ENCODE data around the gene RASSF7. TPM values are rescaled to one million over a fixed set of nuclear protein-coding genes. Genes with fewer than 3 reads are reported as not detected.
A peak's percentile ranks its signal among the peaks of the same experiment; 100 is the strongest.

Gene RASSF7
- total RNA-seq, 2 donors from 2014 or later: 49.4 to 107 TPM

DNA sequence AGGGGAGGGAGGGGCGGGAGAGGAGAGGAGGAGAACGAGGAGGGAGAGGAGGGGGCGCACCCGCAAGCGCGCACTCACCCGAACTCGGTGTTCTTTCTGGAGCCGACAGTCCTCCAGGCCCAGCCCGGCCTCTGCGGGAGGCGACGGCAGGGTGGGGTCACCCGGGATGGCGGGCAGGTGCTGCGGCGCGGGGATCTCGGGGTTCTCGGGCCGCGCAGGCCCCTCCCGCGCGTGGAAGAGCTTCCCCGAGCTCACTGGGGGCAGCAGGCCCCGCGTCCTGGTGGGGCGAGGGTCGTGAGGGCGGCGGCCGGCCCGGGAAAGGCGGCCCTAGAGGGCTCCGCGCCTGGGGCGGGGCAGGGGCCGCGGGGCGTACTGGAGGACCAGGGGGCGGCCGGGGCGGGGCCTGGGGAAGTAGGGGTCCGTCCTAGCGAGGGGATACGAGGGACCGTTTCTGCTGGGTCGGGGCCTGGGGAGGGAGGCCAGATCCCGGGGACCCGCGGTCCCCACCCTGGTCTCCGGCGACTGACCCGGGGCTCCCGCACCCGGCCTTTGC, 5.5 kb upstream of the RASSF7 start:
- DNase-seq (ENCODE audit: low spot score): no peak
- Histone ChIP-seq H3K27me3 (replicated peaks; ENCODE audit: insufficient read depth) (no peaks in the 10 kb centered on the region), H3K4me3 (peak overlapping the region; percentile 28 to 45), H3K36me3 (no peaks in the 10 kb centered on the region), H3K9me3 (no peaks in the 10 kb centered on the region), H3K4me1 (replicated peaks) (peaks cover 12% of the 10 kb centered on the region), H3K27ac (peak overlapping the region in 1 of 2 donors; percentile 11)
- 1% methylated on average over 47 of the region's 57 CpGs for WGBS
- TF ChIP-seq POLR2A (IDR thresholded peaks at IDR 0.05) (peak; percentile 23), POLR2AphosphoS5 (IDR thresholded peaks at IDR 0.05) (no peak), CTCF (IDR thresholded peaks at IDR 0.05) (peak in 1 of 4 experiments; percentile 9)
- intact Hi-C loops (cut with DNase I): no loop called here

GRCh38 chr11:555780-556661, 4.7 kb upstream of the RASSF7 start:
- intact Hi-C loops (cut with DNase I): loop anchor here (2.0 kb wide), 1 partner anchor 167 kb away; no protein-coding TSS in a partner anchor
- Histone ChIP-seq H3K27ac (peak overlapping the region in 1 of 2 donors; percentile 11), H3K36me3 (no peaks in the 10 kb centered on the region), H3K4me1 (replicated peaks) (peaks cover 12% of the 10 kb centered on the region), H3K4me3 (peak overlapping the region; percentile 28 to 45), H3K27me3 (replicated peaks; ENCODE audit: insufficient read depth) (no peaks in the 10 kb centered on the region), H3K9me3 (no peaks in the 10 kb centered on the region)
- no peak for DNase-seq (ENCODE audit: low spot score)
- 12% methylated on average over 83 of the region's 104 CpGs for WGBS
- no peak for TF ChIP-seq POLR2AphosphoS5 (IDR thresholded peaks at IDR 0.05)
- TF ChIP-seq POLR2A (IDR thresholded peaks at IDR 0.05): no peak
- TF ChIP-seq CTCF (IDR thresholded peaks at IDR 0.05): no peak

- 87% methylated on average over 22 of the region's 22 CpGs for WGBS
- H3K4me3 ChIP-seq: no peak overlapping the region
- no peaks in the 10 kb centered on the region for H3K36me3 ChIP-seq
- H3K27me3 ChIP-seq (replicated peaks; ENCODE audit: insufficient read depth): no peaks in the 10 kb centered on the region
- TF ChIP-seq CTCF (IDR thresholded peaks at IDR 0.05) (no peak), POLR2A (IDR thresholded peaks at IDR 0.05) (no peak), POLR2AphosphoS5 (IDR thresholded peaks at IDR 0.05) (no peak)
- no peaks in the 10 kb centered on the region for H3K9me3 ChIP-seq
- intact Hi-C loops (cut with DNase I): loop anchor here (2.0 kb wide), 1 partner anchor 166 kb away; no protein-coding TSS in a partner anchor
- H3K4me1 ChIP-seq (replicated peaks): peaks cover 12% of the 10 kb centered on the region
- no peak for DNase-seq (ENCODE audit: low spot score)
- H3K27ac ChIP-seq: no peak overlapping the region
These were observed 4.0 kb upstream of the RASSF7 start for GRCh38 chr11:556662-557256.

DNA sequence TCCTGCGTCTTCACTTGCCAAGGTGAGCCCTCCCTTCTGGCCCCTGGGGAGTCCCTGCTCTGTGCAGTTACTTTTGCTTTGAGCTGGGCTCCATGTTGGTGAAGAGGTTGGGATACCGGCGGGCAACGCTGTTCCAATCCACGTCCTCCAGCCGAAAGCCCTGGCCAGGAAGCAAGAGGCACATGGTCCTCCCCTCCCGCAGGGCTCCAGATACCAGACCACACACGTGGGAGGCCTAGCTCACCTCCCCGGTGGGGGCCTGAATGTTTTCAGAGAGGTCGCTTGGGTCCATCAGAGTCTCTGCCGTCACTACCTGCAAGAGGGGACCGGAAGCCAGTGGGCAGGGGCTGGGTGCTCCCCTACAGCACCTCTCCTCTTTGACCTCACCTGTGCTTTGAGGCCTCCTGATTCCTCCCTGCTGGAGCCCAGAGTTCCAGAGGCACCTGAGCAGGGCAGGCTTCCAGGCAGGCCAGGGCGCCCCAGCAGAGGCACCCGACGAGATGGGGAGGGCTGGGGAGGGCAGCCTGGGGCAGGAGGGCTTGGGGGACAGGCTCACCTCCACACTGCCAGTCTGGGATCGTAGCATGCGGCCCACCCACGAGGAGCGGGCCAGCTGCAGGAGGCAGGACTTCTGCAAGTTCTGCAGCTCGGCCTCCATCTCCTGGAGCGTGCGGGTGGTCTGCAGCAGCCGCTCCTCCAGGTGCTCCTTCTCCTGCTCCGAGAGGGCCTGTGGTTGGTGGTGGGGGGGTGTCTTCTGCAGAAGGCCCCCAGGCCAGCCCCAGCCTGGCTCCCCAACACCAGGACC, 3.2 kb upstream of the RASSF7 start:
- H3K27me3 ChIP-seq (replicated peaks; ENCODE audit: insufficient read depth): no peaks in the 10 kb centered on the region
- no peak overlapping the region for H3K4me3 ChIP-seq
- peaks cover 17% of the 10 kb centered on the region for H3K4me1 ChIP-seq (replicated peaks)
- no peaks in the 10 kb centered on the region for H3K9me3 ChIP-seq
- 88% methylated on average over 21 of the region's 24 CpGs for WGBS
- DNase-seq (ENCODE audit: low spot score): no peak
- no peak overlapping the region for H3K27ac ChIP-seq
- TF ChIP-seq POLR2AphosphoS5 (IDR thresholded peaks at IDR 0.05) (no peak), CTCF (IDR thresholded peaks at IDR 0.05) (no peak), POLR2A (IDR thresholded peaks at IDR 0.05) (no peak)
- intact Hi-C loops (cut with DNase I): loop anchor here (2.0 kb wide), 1 partner anchor 165 kb away; no protein-coding TSS in a partner anchor
- no peaks in the 10 kb centered on the region for H3K36me3 ChIP-seq
